Amygdala (tissue), 56 donors: ENCODE results near the gene DCAF12.
"Not testable (repeated sequence)": the region's sequence is repeated elsewhere in the genome, so short reads cannot be mapped to it uniquely, and the experiment has no call there.

Experiments
- DNase-seq, 56 donors: peaks; one replicate each; lab custom pipeline; 2025; lab: John Stamatoyannopoulos, UW

DCAF12 gene

DNA sequence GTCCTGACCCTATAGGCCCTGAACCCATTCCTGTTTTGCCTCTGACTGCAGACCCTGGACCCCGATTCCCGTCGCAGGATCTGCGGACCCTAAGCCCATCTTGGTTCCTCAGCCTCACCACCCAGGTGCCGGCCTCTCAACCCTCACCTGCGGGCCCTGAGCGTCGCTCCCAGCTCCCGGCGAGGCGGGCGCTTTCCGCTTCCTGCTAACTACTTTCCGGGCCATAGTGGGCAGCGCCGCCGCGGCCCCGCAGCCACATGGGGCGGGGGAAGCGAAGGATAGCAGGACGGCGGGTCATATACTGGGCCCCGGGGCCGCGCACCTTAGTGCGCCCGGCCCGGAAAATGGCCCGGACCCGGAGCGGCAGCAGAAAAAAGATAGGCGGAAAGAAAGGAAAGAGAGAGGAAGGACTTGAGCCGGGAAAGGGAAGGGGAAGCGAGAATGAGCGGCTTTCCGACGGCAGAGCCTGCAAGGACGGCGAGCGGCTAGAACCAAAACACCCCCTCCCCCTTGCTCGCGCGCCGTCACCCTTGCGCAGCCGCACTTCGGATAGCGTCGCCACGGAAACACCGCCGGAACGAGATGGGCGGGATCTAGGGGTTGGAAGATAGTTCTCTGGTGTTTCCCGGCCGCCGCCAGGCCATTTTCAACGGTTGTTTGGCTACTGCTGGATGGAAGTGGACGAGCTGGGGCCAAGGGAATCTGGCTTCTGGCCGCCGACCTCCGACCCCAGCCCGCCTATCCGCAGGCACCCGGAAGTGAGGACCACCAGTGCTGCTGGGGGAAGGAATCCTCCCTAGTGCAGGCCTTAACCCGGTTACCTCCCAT is at the start of gene DCAF12:
Gene DCAF12, minus strand, starts transcription at position 492 of the 828 bp plus-strand sequence. Its CDS starts 267 bp downstream, at position 225.
- peak; percentile 44 to 93 (median 82) for DNase-seq

GRCh38 chr9:34176089-34176488 is 49.6 kb upstream of the DCAF12 start:
- DNase-seq = no peak

- DNase-seq = peak in 3 of 56 donors; percentile 3 to 9 (median 7)
These were observed 45.4 kb upstream of the DCAF12 start for GRCh38 chr9:34171753-34172535.

DNA sequence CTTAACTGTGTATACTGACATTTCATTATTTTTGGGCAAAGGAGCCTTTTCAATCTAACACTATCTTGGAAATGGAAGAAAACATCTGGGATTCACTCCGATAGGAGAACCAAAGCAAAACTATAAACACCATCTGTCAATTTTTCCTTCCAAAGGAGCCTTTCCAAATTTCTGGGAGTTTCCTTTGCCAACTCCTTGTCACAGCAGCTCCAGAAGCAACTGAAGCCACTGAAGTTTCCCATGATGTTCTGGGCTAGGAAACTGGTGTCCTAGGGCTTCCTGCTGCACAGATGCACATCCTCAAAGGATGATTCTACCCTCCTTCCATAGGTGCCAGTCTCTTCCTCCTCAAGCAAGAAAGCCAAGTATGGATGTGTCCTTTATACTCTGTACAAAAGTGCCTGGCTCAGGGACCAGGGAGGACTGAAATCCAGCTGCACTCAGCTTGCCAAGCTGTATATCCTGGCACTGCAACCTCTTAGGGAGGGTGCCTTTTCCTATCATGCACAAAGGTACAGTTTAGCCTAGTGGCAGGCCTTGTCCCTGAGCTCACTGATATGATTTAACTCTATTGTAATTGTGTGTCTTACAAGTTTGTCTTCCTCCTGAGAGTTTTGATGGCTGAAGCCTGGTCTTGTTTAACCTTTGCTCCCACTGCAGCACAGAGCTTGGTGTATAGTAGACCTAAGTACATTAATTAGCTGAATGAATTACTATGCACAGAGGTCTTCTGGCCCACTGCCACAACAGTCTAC is 43.9 kb upstream of the DCAF12 start:
- DNase-seq = no peak

- no peak for DNase-seq
These were observed 42.6 kb upstream of the DCAF12 start for GRCh38 chr9:34169125-34169524.

DNA sequence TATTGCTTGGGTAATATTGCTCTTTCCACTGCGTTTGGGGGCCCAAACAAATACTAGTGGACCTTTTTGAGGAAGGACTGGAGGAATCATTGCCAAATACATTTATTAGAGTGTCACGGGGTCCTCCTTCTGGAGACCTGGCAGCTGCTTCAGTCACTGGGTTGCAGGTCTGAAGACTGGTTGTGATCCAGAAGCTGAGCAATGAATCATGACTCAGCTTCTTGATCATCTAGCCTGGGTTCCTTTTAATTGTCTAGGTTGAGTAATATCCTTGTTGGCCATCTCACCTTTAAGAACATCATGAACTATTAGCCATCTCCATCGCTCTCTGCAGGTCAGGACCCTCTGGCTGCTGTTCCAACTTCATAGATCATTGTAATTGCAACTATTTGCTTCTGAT is 36.9 kb upstream of the DCAF12 start:
- DNase-seq = no peak

GRCh38 chr9:34158362-34158869 is 31.9 kb upstream of the DCAF12 start:
- DNase-seq = no peak

- no peak for DNase-seq
These were observed 31.4 kb upstream of the DCAF12 start for GRCh38 chr9:34157898-34158297.

DNA sequence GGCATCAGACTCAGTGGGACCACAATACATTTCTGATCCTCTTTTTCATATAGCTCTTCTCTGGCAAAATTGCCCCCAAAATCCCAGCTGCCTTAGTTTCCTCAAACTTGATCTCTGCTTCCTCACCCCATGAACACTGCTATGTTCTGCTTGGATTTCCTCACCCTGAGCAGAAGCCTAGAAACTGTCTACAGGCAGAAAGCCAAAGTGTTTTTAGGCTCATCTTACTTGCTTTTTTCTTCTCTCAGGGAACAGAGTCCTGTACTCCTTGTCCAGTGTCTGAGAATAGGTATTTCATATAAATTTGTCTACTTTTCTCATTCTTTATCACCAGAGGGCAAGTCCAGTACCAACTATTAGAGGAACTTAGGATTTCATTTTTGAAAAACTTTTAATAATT is 30.8 kb upstream of the DCAF12 start:
- no peak for DNase-seq

DNA sequence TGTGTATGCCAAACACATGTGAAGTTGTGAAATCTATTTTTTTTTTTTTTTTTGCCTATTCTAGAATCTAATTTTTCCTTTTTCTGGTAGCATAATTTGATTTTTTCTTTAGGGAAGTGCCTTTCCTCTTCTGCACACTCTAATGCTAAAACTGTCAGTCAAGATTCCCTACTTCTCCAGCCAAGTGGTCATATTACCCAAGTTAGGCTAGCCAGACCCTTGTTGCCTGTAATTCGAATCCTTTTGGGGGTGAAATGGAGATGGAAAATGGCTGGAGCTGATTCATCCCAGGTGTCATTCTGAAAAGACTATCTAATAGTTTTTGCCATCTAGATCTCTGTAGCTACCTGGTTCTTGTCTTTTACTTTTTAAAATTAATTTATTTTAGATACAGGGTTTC is 27.6 kb upstream of the DCAF12 start:
- no peak for DNase-seq

DNA sequence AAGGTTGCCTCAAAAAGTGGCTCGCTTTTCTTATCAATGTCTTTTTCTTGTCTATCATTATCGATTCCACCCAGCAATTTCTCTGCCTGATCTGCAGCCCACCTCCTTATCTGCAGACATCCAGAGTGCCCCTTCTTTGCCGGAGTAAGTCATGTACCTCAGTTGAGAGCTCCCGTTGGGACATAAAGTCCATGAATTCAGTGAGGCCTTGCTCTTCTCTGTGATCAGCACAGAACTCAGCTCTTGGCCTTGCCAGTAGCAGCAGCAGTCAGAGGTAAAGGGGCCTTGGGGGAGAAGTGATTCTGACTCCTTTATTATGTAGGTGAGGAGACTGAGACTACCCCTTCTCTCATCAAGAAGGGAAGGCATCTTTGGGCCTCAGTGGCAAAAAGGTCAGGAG is 24.9 kb upstream of the DCAF12 start:
- DNase-seq = no peak

GRCh38 chr9:34145165-34145564 is 18.7 kb upstream of the DCAF12 start:
- no peak for DNase-seq

DNA sequence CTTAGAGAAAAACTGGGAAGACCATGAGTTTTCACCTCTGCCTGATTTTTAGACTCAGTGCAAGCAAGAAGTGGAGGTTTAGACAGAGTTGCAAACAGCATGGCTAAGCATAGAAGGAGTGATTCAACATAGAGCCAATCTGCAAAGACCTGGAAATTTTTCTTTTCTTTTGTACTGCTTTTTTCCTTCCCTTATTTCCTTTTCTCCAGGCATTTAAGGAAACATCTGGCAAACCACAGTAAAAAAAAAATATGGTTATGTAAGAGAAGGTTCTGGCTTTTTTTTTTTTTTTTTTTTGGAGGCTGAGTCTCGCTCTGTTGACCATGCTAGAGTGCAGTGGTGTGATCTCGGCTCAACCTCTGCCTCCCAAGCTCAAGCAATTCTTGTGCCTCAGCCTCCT is 16.6 kb upstream of the DCAF12 start:
- DNase-seq = no peak

DNA sequence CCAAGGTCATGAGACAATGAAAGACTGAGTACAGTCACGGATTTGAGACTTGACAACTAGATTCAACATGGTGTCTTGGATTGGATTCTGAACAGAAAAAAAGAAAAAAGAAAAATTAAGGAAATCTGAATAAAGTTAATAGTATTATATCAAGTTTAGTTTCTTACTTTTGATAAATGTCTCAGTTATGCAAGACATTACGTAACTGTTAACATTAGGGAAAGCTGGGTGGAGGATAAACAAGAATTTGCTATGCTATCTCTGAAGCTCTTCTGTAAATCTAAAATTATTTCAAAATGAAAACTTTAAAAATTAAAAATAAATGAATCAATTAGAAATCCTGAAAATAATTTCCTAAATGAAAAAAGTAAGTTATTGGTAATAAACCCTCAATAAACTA is 14.4 kb upstream of the DCAF12 start:
- no peak for DNase-seq

DNA sequence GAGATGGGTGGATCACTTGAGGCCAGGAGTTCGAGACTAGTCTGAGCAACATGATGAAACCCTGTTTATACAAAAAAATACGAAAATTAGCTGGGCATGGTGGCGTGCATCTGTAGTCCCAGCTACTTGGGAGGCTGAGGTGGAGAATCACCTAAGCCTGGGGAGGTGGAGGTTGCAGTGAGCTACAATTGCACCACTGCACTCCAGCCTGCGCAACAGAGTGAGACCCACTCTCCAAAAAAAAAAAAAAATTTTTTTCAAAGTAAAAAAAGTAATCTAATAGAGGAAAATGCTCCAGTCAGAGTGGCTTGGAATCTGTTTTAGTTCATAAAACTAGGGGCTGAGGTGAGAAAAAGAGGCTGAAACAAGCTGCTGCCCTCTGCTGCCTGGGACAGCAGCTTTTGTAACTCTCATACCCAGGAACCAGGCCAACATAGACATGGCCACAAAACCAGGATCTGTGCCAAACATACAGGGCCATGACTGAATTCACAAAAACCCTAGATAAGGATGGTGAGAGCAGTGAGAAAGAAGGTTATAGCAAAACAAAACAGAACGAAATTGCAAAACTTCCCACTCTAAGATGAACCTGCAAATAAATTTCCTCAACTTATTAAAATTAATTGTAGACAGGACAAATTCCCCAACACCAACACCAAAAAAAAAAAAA is 13.1 kb upstream of the DCAF12 start:
- peak in 11 of 56 donors; percentile 4 to 50 (median 29) for DNase-seq

GRCh38 chr9:34138644-34139043 is 12.1 kb upstream of the DCAF12 start:
- not testable (repeated sequence) for DNase-seq

GRCh38 chr9:34134521-34134920 is 8.0 kb upstream of the DCAF12 start:
- no peak for DNase-seq

DNA sequence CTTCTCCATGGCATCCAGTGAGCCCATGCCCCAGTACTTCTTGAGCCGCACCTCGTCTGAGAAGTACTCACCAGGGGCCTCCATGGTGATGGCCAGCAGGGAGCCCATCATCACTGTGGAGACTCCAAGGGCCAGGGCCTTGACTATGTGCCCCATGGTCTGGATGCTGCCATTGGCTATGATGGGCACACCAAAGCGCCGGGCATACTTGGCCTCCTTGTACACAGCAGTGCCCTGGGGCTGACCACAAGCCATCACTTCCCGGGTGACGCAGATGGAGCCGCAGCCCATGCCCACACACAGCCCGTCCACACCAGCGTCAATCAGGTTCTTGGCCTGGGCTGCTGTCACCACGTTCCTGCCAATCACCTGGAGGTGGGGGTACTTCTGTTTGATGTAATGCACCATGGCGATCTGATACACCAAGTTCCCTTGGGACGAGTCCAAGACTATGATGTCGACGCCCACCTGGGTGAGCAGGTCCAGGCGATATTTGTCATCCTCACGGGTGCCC is 7.0 kb upstream of the DCAF12 start:
- DNase-seq = no peak

DNA sequence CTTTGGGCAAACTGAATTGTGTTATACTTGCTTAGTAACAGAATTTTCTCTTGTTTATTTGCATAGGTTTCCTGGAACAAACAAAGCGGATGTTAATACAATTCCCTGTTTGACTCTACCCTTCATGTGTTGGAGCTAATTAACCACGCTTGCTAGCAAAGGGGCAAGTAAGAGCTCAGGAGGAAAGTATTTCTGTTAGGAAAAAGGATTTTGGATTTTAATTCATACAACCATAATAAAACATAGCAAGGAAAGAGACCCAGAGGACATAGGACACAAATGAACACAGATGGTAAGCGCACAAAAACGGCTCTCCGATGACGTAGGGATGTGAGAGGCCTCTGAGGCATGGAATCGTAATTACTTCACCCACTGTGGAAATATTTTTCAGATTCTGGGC is 5.1 kb upstream of the DCAF12 start:
- DNase-seq = no peak
